B cell (primary cell): ENCODE results near the gene MBTPS1. TPM values are rescaled to one million over a fixed set of nuclear protein-coding genes. Genes with fewer than 3 reads are reported as not detected.

ENCODE experiments used
- ATAC-seq: fragments of 200-7000 bp; cut with Tn5 transposase; one replicate; pipeline ENCODE4 v1.10.0; 2021; ENCODE audit warnings: low read depth, mild to moderate bottlenecking, moderate number of reproducible peaks, moderate library complexity
- CTCF ChIA-PET: fragments of 350-600 bp; sonication (Branson Sonifier 250); formaldehyde crosslinking; loops from one replicate; lab custom pipeline; 2021; ENCODE audit warnings: antibody characterized with exemption, inconsistent platforms; lab: Charles Lee
- POLR2A ChIA-PET: fragments of 350-600 bp; sonication (Branson Sonifier 250); formaldehyde crosslinking; loops from one replicate; lab custom pipeline; 2021; ENCODE audit warnings: antibody characterized with exemption; lab: Charles Lee
- DNase-seq: peaks from one replicate; pipeline ENCODE4 v3.0.0; 2013
- H2AFZ ChIP-seq: 2 replicates; pipeline ENCODE4 v1.6.1; 2012; ENCODE audit warnings: mild to moderate bottlenecking, low read depth, low read length; ENCODE audit not compliant: insufficient read depth, poor library complexity, severe bottlenecking
- H3K27ac ChIP-seq, 2 donors: 1 replicate in 1 of 2; 2 replicates in 1 of 2; pipeline ENCODE4 v1.5.1; 2012 to 2013; ENCODE audit warnings: low read length in 2 of 2, mild to moderate bottlenecking in 2 of 2, moderate library complexity in 1 of 2
- H3K27me3 ChIP-seq, 4 experiments: fragments of 200-600 bp in 1 of 4; sonication (generic) in 1 of 4; replicated peaks in 1 of 4; 1 replicate in 2 of 4; 2 replicates in 2 of 4; pipeline versions ENCODE4 v1.6.1 to v1.7.0; 2013 to 2016; ENCODE audit warnings: low read length in 3 of 4, mild to moderate bottlenecking in 2 of 4, mixed read lengths in 1 of 4, moderate library complexity in 1 of 4; ENCODE audit not compliant: insufficient read depth in 4 of 4, control insufficient read depth in 3 of 4; ENCODE audit errors: control extremely low read depth in 1 of 4
- H3K36me3 ChIP-seq, 2 experiments: replicated peaks in 1 of 2; 1 replicate in 1 of 2; 2 replicates in 1 of 2; pipeline versions ENCODE4 v1.6.1 to v1.7.1; 2013; ENCODE audit warnings: low read length in 1 of 2; ENCODE audit not compliant: insufficient read depth in 2 of 2, control insufficient read depth in 1 of 2; ENCODE audit errors: control extremely low read depth in 1 of 2, extremely low read depth in 1 of 2
- H3K4me1 ChIP-seq, 2 donors: fragments of 200-600 bp in 1 of 2; sonication (generic) in 1 of 2; 1 replicate in 1 of 2; 2 replicates in 1 of 2; pipeline versions ENCODE4 v1.5.1 to v1.6.1; 2013 to 2017; ENCODE audit warnings: low read length in 2 of 2; ENCODE audit not compliant: control insufficient read depth in 2 of 2, insufficient read depth in 2 of 2
- H3K4me2 ChIP-seq: replicated peaks from 2 replicates; pipeline ENCODE3; 2012; ENCODE audit warnings: mild to moderate bottlenecking, low read depth, low read length; ENCODE audit not compliant: poor library complexity, severe bottlenecking
- H3K4me3 ChIP-seq, 5 experiments: fragments of 200-600 bp in 1 of 5; sonication (generic) in 1 of 5; 1 replicate in 3 of 5; 2 replicates in 2 of 5; pipeline versions ENCODE4 v1.5.1 to v1.7.0; 2011 to 2016; ENCODE audit warnings: low read length in 4 of 5, mild to moderate bottlenecking in 4 of 5, low read depth in 2 of 5, control low read depth in 1 of 5, moderate library complexity in 1 of 5; ENCODE audit not compliant: insufficient read depth in 1 of 5; ENCODE audit errors: control extremely low read depth in 1 of 5, extremely low read depth in 1 of 5
- H3K79me2 ChIP-seq: fragments of 200-600 bp; sonication (generic); one replicate; pipeline ENCODE4 v1.6.0; 2016; ENCODE audit warnings: low read length; ENCODE audit not compliant: control insufficient read depth, insufficient read depth
- H3K9ac ChIP-seq: fragments of 200-600 bp; sonication (generic); 2 replicates; pipeline ENCODE4 v1.6.1; 2017; ENCODE audit warnings: mild to moderate bottlenecking, low read length, moderate library complexity
- H3K9me3 ChIP-seq, 3 donors: one replicate each; pipeline versions ENCODE4 v1.6.1 to v1.7.1; 2013; ENCODE audit warnings: low read length in 2 of 3; ENCODE audit not compliant: control insufficient read depth in 2 of 3, insufficient read depth in 1 of 3; ENCODE audit errors: control extremely low read depth in 1 of 3
- H4K20me1 ChIP-seq: 2 replicates; pipeline ENCODE4 v1.6.0; 2012; ENCODE audit warnings: mild to moderate bottlenecking, low read length; ENCODE audit not compliant: insufficient read depth, control insufficient read depth, poor library complexity, severe bottlenecking
- H3K27ac Mint-ChIP-seq: one replicate; pipeline ENCODE4 v1.8.0; 2021; ENCODE audit warnings: mixed read lengths
- H3K27me3 Mint-ChIP-seq: one replicate; pipeline ENCODE4 v1.8.0; 2021; ENCODE audit warnings: mixed read lengths
- H3K4me1 Mint-ChIP-seq: one replicate; pipeline ENCODE4 v1.8.0; 2021; ENCODE audit warnings: mixed read lengths
- H3K4me3 Mint-ChIP-seq: one replicate; pipeline ENCODE4 v1.8.0; 2021; ENCODE audit warnings: mixed read lengths
- H3K9me3 Mint-ChIP-seq: one replicate; pipeline ENCODE4 v1.8.0; 2022; ENCODE audit warnings: mixed read lengths; ENCODE audit not compliant: insufficient read depth
- EZH2 ChIP-seq: IDR thresholded peaks from 2 replicates; pipeline ENCODE4 v1.6.1; 2012; ENCODE audit warnings: borderline replicate concordance, low read depth, mild to moderate bottlenecking, moderate library complexity, low read length; ENCODE audit not compliant: insufficient read depth, poor library complexity, severe bottlenecking
- WGBS: methylation state at CpG from one replicate; pipeline ENCODE4 v1.1.5; 2013; ENCODE audit warnings: missing lambda C conversion rate; ENCODE audit not compliant: insufficient coverage; 5-methylcytosine and 5-hydroxymethylcytosine counted together
- intact Hi-C: fragments of 100-400 bp; cut with micrococcal nuclease; formaldehyde crosslinking; loops from one replicate; pipeline ENCODE4 v1.10.0; 2022
- polyA plus RNA-seq: library from polyadenylated mRNA; depleted of rRNA; stranded (reverse); fragments of >200 nt; gene quantifications from 2 replicates; pipeline ENCODE4 v1.2.3, GENCODE V29; 2012
- total RNA-seq, 2 donors: library from RNA; stranded (reverse); fragments of 120-200 nt in 1 of 2; gene quantifications; 1 replicate in 1 of 2; 2 replicates in 1 of 2; pipeline versions ENCODE4 v1.2.3 to v1.2.4, GENCODE V29; 2013 to 2022
- TF ChIP-seq, protein P1 (sequence below): fragments of 200-600 bp; IDR thresholded peaks from one replicate; pipeline ENCODE4 v1.8.0; 2022; ENCODE audit warnings: antibody characterized with exemption, mild to moderate bottlenecking

Gene MBTPS1
- total and polyA plus RNA-seq, 2 donors (not counting 1 experiment from before 2014, with no cell fraction given): 85.9 to 120 TPM

- Histone ChIP-seq H3K27ac (no peak overlapping the region), H3K9ac (no peak overlapping the region), H3K4me2 (no peak overlapping the region), H4K20me1 (no peaks in the 10 kb centered on the region), H3K9me3 (no peaks in the 10 kb centered on the region), H3K4me3 (no peak overlapping the region), H2AFZ (no peak overlapping the region), H3K36me3 (no peaks in the 10 kb centered on the region), H3K79me2 (no peaks in the 10 kb centered on the region), H3K4me1 (no peaks in the 10 kb centered on the region), H3K27me3 (peaks cover 0 to 4% (median 1%) of the 10 kb centered on the region in 4 experiments)
- 91% methylated on average over 4 of the region's 4 CpGs for WGBS
- POLR2A ChIA-PET: no interaction called here
- Mint-ChIP-seq H3K4me1 (no peaks in the 10 kb centered on the region), H3K27ac (no peak overlapping the region), H3K9me3 (no peaks in the 10 kb centered on the region), H3K27me3 (peaks cover 52% of the 10 kb centered on the region), H3K4me3 (no peak overlapping the region)
- no peak for ATAC-seq
- no peak for TF ChIP-seq EZH2
- TF ChIP-seq, protein P1, sequence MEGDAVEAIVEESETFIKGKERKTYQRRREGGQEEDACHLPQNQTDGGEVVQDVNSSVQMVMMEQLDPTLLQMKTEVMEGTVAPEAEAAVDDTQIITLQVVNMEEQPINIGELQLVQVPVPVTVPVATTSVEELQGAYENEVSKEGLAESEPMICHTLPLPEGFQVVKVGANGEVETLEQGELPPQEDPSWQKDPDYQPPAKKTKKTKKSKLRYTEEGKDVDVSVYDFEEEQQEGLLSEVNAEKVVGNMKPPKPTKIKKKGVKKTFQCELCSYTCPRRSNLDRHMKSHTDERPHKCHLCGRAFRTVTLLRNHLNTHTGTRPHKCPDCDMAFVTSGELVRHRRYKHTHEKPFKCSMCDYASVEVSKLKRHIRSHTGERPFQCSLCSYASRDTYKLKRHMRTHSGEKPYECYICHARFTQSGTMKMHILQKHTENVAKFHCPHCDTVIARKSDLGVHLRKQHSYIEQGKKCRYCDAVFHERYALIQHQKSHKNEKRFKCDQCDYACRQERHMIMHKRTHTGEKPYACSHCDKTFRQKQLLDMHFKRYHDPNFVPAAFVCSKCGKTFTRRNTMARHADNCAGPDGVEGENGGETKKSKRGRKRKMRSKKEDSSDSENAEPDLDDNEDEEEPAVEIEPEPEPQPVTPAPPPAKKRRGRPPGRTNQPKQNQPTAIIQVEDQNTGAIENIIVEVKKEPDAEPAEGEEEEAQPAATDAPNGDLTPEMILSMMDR: no peak
- DNase-seq: no peak
- intact Hi-C loops: no loop called here
- CTCF ChIA-PET: no interaction called here
Measured at GRCh38 chr16:84155226-84155625, 38.5 kb upstream of the MBTPS1 start.

DNA sequence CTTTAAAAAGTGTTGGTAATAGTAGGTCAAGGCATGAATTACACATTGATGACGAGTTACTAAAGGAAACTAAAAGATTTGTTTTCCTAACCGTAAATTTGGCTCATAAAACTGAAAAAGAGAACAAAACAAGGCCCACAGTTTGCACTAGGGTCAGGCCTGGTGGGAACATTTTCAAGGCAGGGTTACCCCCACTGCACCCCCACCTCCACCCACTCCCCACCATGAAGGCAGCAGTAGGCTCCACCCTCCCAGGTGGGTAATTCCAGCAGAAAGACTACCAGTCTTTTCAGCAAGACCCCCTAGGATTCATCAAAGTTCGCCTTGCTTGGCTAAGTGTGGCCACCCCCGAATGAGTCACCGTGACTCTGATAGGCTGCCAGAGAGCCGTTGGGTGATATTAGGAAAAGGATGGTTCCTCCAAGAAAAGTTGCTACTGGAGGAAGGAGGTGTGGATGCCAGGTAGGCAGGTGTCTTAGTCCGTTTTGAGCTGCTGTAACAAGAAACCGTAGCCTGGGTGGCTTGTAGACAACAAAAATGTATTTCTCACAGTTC lies 37.0 kb upstream of the MBTPS1 start:
- WGBS: 91% methylated on average over 7 of the region's 8 CpGs
- H3K4me1 ChIP-seq: no peaks in the 10 kb centered on the region
- no peaks in the 10 kb centered on the region for H3K9me3 Mint-ChIP-seq
- H3K4me3 ChIP-seq: no peak overlapping the region
- DNase-seq: no peak
- H3K36me3 ChIP-seq: no peaks in the 10 kb centered on the region
- ChIA-PET CTCF (no interaction called here), POLR2A (no interaction called here)
- no peak overlapping the region for H3K4me3 Mint-ChIP-seq
- intact Hi-C loops: no loop called here
- H3K27ac ChIP-seq: no peak overlapping the region
- H2AFZ ChIP-seq: no peak overlapping the region
- H3K79me2 ChIP-seq: no peaks in the 10 kb centered on the region
- H3K27ac Mint-ChIP-seq: no peak overlapping the region
- H3K27me3 Mint-ChIP-seq: peaks cover 47% of the 10 kb centered on the region
- TF ChIP-seq, protein P1: no peak
- TF ChIP-seq EZH2: no peak
- H3K4me1 Mint-ChIP-seq: no peaks in the 10 kb centered on the region
- H3K9me3 ChIP-seq: no peaks in the 10 kb centered on the region
- H3K9ac ChIP-seq: no peak overlapping the region
- no peak overlapping the region for H3K4me2 ChIP-seq
- no peaks in the 10 kb centered on the region for H4K20me1 ChIP-seq
- H3K27me3 ChIP-seq: peaks cover 0 to 4% (median 0%) of the 10 kb centered on the region in 4 experiments
- no peak for ATAC-seq
